Mucosa of descending colon (tissue), 3 donors: Measurements from ENCODE around the gene PI4KA. TPM values are rescaled to one million over a fixed set of nuclear protein-coding genes. Genes with fewer than 3 reads are reported as not detected.
A peak's percentile ranks its signal among the peaks of the same experiment; 100 is the strongest.

Experiments
- ATAC-seq: fragments of 200-7000 bp; cut with Tn5 transposase; one replicate; pipeline ENCODE4 v1.9.1; 2020; ENCODE audit warnings: mild to moderate bottlenecking, moderate library complexity
- DNase-seq, 3 donors: peaks; one replicate each; pipeline ENCODE4 v3.0.0-alpha.2; 2020
- H3K36me3 ChIP-seq: fragments of 200-600 bp; one replicate; pipeline ENCODE4 v1.8.0; 2021; ENCODE audit warnings: low read depth, mild to moderate bottlenecking
- H3K4me1 ChIP-seq: fragments of 200-600 bp; one replicate; pipeline ENCODE4 v1.8.0; 2021; ENCODE audit warnings: low read depth, mild to moderate bottlenecking
- H3K4me3 ChIP-seq: fragments of 200-600 bp; one replicate; pipeline ENCODE4 v1.8.0; 2021; ENCODE audit warnings: mild to moderate bottlenecking
- H3K9me3 ChIP-seq: fragments of 200-600 bp; one replicate; pipeline ENCODE4 v1.8.0; 2021; ENCODE audit warnings: mild to moderate bottlenecking
- intact Hi-C, 2 donors: fragments of 100-400 bp; cut with DNase I in 1 of 2; cut with micrococcal nuclease in 1 of 2; formaldehyde crosslinking; loops; one replicate each; pipeline versions ENCODE4 v1.11.0 to v1.11.1; 2022; cut with DNase I, micrococcal nuclease
- total RNA-seq, 3 donors: library from RNA; stranded (reverse); fragmentation: NEBNext Ultra II Directional in 2 of 3; extraction: Animal tissue kit (Norgen Biotek cat#: 25700) in 2 of 3; gene quantifications; one replicate each; pipeline versions ENCODE4 v1.2.1 to v1.2.4, GENCODE V29; 2021 to 2023
- TF ChIP-seq, protein P1 (sequence below): fragments of 200-600 bp; IDR thresholded peaks from one replicate; pipeline ENCODE4 v1.8.0; 2022; ENCODE audit warnings: antibody characterized with exemption, mild to moderate bottlenecking
- donor health status: DM: no; HTN: no; CAD: no; lungs with moderate emphysema.
- donor health status: DM: no; HTN: no; CAD: no.
- donor health status: DM: no; HTN: yes; CAD: no.

PI4KA gene
- total RNA-seq, 3 donors from 2014 or later = 77.7 to 130 (median 95.0) TPM

DNA sequence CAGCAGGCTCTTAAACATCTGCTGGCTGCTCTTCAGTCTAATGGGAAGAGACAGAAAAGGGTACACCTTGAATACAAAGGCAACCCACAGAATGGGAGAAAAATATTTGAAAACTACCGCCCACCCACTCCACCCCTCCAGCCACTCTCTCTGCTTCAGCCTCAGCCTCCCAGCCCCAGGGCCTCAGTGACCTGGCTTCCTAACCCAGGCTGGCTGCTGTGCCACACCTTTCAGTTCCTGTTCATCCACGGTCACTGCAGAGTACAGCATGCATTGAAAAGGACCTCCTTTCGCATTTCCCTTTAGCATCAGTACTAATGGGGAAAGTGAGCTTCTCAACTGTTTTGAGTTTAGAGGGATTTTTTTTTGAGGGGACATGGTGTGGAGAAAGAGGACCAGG lies 113.5 kb downstream of the PI4KA start:
- Histone ChIP-seq H3K4me3 (no peak overlapping the region), H3K4me1 (no peaks in the 10 kb centered on the region), H3K9me3 (no peaks in the 10 kb centered on the region), H3K36me3 (peaks cover 6% of the 10 kb centered on the region)
- intact Hi-C loops = no loop called here
- no peak for DNase-seq
- TF ChIP-seq, protein P1, sequence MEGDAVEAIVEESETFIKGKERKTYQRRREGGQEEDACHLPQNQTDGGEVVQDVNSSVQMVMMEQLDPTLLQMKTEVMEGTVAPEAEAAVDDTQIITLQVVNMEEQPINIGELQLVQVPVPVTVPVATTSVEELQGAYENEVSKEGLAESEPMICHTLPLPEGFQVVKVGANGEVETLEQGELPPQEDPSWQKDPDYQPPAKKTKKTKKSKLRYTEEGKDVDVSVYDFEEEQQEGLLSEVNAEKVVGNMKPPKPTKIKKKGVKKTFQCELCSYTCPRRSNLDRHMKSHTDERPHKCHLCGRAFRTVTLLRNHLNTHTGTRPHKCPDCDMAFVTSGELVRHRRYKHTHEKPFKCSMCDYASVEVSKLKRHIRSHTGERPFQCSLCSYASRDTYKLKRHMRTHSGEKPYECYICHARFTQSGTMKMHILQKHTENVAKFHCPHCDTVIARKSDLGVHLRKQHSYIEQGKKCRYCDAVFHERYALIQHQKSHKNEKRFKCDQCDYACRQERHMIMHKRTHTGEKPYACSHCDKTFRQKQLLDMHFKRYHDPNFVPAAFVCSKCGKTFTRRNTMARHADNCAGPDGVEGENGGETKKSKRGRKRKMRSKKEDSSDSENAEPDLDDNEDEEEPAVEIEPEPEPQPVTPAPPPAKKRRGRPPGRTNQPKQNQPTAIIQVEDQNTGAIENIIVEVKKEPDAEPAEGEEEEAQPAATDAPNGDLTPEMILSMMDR = no peak
- no peak for ATAC-seq

DNA sequence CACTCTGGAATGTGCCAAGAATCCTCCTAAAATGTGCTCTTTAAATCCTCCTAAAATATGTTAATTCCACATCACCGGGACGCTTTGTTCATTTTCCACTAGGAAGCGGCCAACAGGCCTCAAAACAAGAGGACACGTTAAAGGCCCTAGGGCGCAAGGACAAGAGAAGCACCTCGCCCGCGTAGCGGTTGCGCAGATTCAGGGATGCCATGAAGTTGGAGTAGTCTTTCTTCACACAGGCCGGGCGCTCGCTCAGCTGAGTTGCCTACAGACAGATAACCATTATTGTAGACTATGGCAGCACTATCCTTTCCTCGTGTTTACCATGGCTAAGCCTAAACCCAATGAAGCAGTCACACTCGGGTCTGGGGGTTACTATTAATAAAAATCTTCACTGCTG lies 114.2 kb downstream of the PI4KA start:
- ATAC-seq (no peak), DNase-seq (no peak)
- Histone ChIP-seq H3K9me3 (no peaks in the 10 kb centered on the region), H3K4me3 (no peak overlapping the region), H3K36me3 (peaks cover 6% of the 10 kb centered on the region), H3K4me1 (no peaks in the 10 kb centered on the region)
- intact Hi-C loops = no loop called here
- TF ChIP-seq, protein P1 = no peak

DNA sequence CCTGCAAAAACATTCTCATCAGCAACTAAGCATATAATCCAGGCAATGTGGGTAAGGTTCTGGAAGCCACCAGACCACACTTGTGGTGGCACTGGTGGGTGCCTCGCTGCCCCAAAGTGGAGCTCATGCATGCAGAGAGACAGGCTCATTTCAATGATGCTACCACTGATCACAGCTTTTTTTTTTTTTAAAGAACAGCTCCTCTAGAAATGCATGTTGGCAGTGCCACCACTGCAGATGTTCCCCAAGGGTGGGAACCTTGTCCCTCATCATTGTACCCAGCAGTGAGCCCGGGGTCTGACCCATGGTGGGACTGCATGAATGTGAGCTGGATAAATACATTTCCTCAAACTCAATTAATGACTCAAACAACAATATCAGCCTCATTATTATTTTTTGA lies 115.8 kb downstream of the PI4KA start:
- no peaks in the 10 kb centered on the region for H3K4me1 ChIP-seq
- H3K36me3 ChIP-seq = peaks cover 6% of the 10 kb centered on the region
- no peak overlapping the region for H3K4me3 ChIP-seq
- ATAC-seq (no peak), DNase-seq (no peak)
- TF ChIP-seq, protein P1 = no peak
- intact Hi-C loops = no loop called here
- no peaks in the 10 kb centered on the region for H3K9me3 ChIP-seq

DNA sequence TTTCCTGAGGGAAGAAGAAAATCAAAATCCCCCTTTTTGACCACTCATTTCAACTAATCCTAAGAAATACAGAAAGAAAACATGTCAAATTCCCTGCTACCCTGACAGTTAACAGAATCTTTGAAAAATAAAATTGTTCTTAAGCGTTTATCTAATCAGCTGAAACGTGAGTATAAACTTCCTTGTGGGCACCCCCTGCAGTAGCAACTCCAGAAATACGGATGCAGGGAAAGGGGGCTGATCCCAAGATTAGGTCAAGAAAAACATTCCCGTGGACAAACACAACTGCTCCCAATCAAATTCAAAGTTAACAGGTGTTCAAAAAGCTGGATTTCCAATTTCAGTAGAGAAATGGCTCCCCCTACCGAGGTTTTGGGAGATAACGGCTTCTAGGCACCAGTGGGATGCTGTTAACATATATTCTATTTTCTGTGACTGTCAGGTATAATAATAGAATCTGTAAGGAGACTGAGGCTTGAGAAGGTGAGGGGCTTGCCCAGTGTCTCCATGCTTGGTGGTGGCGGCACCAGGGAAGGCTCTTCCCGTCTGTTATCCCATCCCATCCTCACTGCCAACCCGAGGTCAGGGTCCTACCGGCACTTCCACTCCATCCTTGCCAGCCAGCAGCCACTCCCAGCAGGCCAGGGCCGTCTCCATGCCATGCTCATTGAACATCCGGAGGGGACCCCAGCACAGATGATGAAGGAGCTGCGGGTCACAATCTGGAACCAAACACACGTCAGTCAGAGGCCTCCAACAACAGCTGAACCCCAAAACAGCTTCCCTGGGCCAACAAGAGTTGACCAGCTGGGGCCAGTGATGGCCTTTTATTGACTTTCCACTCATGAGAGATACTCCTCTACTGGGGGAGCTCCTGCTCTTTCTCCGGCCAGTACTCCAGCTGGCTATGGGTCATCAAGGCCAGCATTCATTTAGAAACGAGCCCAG lies 116.7 kb downstream of the PI4KA start:
- Histone ChIP-seq H3K4me1 (no peaks in the 10 kb centered on the region), H3K36me3 (no peaks in the 10 kb centered on the region), H3K4me3 (no peak overlapping the region), H3K9me3 (no peaks in the 10 kb centered on the region)
- DNase-seq (peak in 1 of 3 donors; percentile 71), ATAC-seq (peak; percentile 58)
- TF ChIP-seq, protein P1 = peak; percentile 48
- intact Hi-C loops = no loop called here

DNA sequence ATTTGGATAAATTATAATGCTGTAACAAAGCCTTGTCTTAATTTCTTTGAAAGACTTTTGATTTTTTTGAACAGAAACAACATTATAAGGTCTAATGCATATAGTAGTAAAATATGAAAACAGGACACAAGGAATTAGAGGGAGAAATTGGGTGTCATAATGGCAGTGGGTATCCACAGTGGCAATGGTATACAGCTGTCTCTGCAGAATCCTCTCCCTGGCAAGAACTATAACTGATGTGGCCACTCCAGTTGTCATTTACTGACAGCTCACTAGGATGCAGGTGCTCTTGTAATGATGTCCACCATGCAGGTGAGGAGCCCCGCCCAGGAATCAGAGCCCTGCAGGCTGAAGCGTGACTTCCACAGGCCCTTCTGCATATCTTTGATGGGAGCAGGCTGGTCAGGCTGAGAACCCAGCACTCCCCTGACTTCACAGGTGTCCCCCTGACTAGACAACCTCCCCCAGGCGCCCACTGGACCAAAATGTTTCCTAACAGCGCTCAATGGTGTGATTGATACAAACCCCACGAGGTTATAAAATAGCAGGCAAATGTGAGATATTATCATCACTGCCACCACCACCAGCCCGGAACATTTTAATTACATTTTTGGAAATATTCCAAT lies 117.5 kb downstream of the PI4KA start:
- H3K4me1 ChIP-seq = no peaks in the 10 kb centered on the region
- intact Hi-C loops = no loop called here
- TF ChIP-seq, protein P1 = no peak
- H3K9me3 ChIP-seq = no peaks in the 10 kb centered on the region
- no peaks in the 10 kb centered on the region for H3K36me3 ChIP-seq
- H3K4me3 ChIP-seq = no peak overlapping the region
- ATAC-seq (no peak), DNase-seq (no peak)
